ENCODE results near the gene NFATC1.

Gene NFATC1

DNA sequence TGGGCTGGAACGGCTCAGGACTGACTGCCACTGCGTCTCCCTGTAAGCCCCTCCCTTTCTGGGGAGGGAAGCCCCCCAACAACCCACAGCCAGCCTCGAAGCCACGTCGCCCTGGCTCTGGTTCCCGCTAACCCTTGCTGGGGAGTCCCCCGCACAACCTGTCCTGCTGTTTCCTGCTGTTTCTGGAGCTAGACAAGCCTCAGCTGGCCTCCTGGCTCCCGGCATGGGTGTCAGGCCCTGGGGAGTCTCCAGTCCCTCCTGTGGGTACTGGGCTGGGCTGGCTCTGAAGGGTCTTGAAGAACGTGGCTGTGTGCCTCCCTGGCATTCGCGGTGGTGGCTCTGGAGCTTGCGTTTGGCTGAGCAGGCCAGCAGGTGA lies 20.9 kb downstream of the NFATC1 start:
- Histone ChIP-seq H3K27me3 (ENCODE audit: insufficient read depth, low read length) (no peaks in the 10 kb centered on the region), H3K4me3 (ENCODE audit: low read depth, low read length) (no peak overlapping the region), H3K4me1 (ENCODE audit: control insufficient read depth, insufficient read depth, low read length, unreplicated experiment) (no peaks in the 10 kb centered on the region), H3K79me2 (ENCODE audit: control insufficient read depth, insufficient read depth, low read length, unreplicated experiment) (no peaks in the 10 kb centered on the region), H3K27ac (ENCODE audit: low read depth, low read length) (no peak overlapping the region), H3K36me3 (ENCODE audit: insufficient read depth, low read length) (no peaks in the 10 kb centered on the region), H2AFZ (ENCODE audit: low read length, unreplicated experiment) (no peak overlapping the region)

DNA sequence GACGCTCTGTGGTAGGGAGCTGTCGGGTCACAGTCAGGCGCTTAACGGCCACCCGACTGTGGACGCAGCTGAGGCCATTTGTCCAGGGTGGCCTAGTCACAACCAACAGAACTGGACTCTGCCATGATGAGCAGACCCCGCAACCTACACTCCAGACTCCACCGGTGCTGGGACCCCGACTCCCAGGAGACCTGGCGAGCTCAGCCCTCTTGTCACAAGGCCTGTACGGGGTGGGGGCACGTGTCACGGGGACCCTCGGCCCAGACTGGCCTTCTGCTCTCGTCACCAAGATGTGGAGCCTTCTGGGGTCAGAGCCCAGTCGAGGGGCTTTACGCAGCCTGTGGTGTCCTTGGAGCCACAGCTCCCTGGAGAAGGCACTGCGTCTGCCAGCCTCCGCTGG lies 22.5 kb downstream of the NFATC1 start:
- no peaks in the 10 kb centered on the region for H3K4me1 ChIP-seq (ENCODE audit: control insufficient read depth, insufficient read depth, low read length, unreplicated experiment)
- no peaks in the 10 kb centered on the region for H3K27me3 ChIP-seq (ENCODE audit: insufficient read depth, low read length)
- H3K36me3 ChIP-seq (ENCODE audit: insufficient read depth, low read length), result no peaks in the 10 kb centered on the region
- H3K27ac ChIP-seq (ENCODE audit: low read depth, low read length), result no peak overlapping the region
- H2AFZ ChIP-seq (ENCODE audit: low read length, unreplicated experiment), result no peak overlapping the region
- H3K79me2 ChIP-seq (ENCODE audit: control insufficient read depth, insufficient read depth, low read length, unreplicated experiment), result no peaks in the 10 kb centered on the region
- H3K4me3 ChIP-seq (ENCODE audit: low read depth, low read length), result no peak overlapping the region

DNA sequence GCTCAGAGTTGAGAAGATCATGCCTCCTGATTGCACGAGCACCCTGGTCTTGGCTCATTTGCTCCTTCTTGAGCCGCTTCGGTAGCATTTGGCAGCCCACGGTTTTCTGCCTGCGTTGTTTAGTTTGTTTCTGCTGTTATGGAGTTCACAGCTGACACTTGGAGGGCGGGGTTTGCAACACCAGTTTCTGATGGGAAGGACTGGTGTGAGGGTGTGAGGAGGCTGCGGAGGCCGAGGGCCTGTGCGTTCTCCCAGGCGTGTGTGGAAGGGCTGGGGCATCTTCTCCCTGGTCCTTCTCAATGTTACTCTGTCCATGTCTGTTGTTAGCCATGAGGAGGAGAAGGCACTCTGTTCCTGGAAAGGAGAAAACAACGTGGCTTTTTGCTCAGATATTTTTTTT lies 22.9 kb downstream of the NFATC1 start:
- Histone ChIP-seq H3K4me3 (ENCODE audit: low read depth, low read length) (no peak overlapping the region), H2AFZ (ENCODE audit: low read length, unreplicated experiment) (no peak overlapping the region), H3K27me3 (ENCODE audit: insufficient read depth, low read length) (no peaks in the 10 kb centered on the region), H3K27ac (ENCODE audit: low read depth, low read length) (no peak overlapping the region), H3K79me2 (ENCODE audit: control insufficient read depth, insufficient read depth, low read length, unreplicated experiment) (no peaks in the 10 kb centered on the region), H3K36me3 (ENCODE audit: insufficient read depth, low read length) (no peaks in the 10 kb centered on the region), H3K4me1 (ENCODE audit: control insufficient read depth, insufficient read depth, low read length, unreplicated experiment) (no peaks in the 10 kb centered on the region)

DNA sequence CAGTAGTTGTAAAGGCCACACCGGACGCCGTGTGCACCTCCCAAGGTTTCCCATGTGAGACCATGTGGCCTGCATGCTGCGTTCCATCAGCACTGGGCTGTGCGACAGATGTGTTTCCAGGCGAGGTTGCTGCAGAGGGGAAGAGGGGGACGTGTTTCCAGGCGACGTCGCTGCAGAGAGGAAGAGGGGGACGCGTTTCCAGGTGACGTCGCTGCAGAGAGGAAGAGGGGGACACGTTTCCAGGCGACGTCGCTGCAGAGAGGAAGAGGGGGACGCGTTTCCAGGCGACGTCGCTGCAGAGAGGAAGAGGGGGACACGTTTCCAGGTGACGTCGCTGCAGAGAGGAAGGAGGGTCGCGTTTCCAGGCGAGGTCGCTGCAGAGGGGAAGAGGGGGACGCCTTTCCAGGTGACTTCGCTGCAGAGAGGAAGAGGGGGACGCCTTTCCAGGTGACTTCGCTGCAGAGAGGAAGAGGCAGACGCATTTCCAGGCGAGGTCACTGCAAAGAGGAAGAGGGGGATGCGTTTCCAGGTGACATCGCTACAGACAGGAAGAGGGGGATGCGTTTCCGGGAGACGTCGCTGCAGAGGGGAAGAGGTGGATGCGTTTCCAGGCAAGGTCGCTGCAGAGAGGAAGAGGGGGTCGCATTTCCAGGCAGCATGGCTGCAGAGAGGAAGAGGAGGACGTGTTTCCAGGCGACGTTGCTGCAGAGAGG lies 24.5 kb downstream of the NFATC1 start:
- no peak overlapping the region for H2AFZ ChIP-seq (ENCODE audit: low read length, unreplicated experiment)
- H3K79me2 ChIP-seq (ENCODE audit: control insufficient read depth, insufficient read depth, low read length, unreplicated experiment), result no peaks in the 10 kb centered on the region
- H3K27ac ChIP-seq (ENCODE audit: low read depth, low read length), result no peak overlapping the region
- H3K4me3 ChIP-seq (ENCODE audit: low read depth, low read length), result no peak overlapping the region
- H3K36me3 ChIP-seq (ENCODE audit: insufficient read depth, low read length), result no peaks in the 10 kb centered on the region
- no peaks in the 10 kb centered on the region for H3K4me1 ChIP-seq (ENCODE audit: control insufficient read depth, insufficient read depth, low read length, unreplicated experiment)
- no peaks in the 10 kb centered on the region for H3K27me3 ChIP-seq (ENCODE audit: insufficient read depth, low read length)

DNA sequence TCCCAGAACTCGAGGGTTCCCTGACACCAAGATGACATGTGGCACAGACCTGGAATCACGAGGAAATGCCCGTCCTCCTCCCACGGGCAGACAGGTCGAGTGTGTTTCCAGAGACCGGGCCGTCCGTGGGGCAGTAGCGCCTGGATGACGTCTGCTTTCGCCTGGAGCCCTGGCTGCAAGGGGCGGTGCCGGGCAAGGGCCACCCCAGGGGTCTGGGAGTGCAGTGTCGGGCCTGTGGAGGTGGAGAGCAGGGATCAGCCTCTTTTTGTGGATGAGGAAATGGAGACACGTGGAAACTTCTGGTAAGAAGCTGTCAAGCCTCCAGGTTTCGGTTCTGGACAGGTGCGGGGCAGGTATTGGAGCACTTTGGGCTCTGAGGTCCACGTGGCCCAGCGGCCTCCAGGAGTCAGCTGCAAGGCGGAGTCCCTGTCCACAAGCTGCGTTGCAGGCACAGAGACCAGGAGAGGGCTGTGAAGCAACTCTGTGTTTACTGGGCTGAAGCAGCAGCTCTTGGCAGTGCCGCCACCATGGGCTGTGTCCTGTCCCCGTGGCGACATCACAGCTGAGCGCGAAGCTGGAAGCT lies 25.6 kb downstream of the NFATC1 start:
- Histone ChIP-seq H3K79me2 (ENCODE audit: control insufficient read depth, insufficient read depth, low read length, unreplicated experiment) (no peaks in the 10 kb centered on the region), H3K4me1 (ENCODE audit: control insufficient read depth, insufficient read depth, low read length, unreplicated experiment) (no peaks in the 10 kb centered on the region), H3K36me3 (ENCODE audit: insufficient read depth, low read length) (no peaks in the 10 kb centered on the region), H3K27me3 (ENCODE audit: insufficient read depth, low read length) (no peaks in the 10 kb centered on the region), H2AFZ (ENCODE audit: low read length, unreplicated experiment) (no peak overlapping the region), H3K27ac (ENCODE audit: low read depth, low read length) (no peak overlapping the region), H3K4me3 (ENCODE audit: low read depth, low read length) (no peak overlapping the region)

DNA sequence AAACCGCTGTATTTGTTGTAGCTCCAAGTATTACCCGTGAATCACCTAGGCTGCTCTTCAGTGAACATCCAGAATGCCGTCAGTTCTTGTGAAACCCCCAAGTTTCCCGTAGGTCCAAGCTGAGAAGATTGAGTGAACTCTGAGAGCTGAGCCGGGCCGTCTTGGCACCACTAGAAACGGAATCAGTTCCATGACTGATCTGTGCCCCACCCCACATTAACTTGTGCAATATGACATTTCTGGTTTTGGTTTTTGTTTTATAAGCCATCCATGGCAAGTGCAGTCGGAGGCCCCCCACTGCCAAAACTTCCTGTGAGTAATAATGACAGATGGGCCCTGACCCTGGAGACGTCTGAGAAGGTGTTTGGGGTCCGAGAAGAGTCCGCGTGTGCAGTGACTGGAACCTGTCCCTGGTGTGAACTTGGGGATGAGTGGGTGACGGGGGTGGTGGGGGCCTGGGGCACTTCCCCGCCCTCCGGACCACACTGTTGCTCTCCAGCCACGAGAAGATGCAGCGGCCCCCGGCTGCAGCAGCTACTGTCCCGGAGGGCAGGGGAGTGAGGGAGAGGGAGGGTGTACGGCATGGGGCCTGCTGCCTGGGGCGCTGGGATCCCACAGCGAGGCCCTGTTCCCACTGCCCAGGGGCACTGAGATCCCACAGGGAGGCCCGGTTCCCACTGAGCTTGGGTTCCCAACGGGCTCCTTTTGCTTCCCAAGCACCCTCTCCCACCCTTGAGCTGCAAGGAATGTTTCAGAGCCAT lies 26.5 kb downstream of the NFATC1 start:
- Histone ChIP-seq H2AFZ (ENCODE audit: low read length, unreplicated experiment) (no peak overlapping the region), H3K4me1 (ENCODE audit: control insufficient read depth, insufficient read depth, low read length, unreplicated experiment) (no peaks in the 10 kb centered on the region), H3K79me2 (ENCODE audit: control insufficient read depth, insufficient read depth, low read length, unreplicated experiment) (no peaks in the 10 kb centered on the region), H3K4me3 (ENCODE audit: low read depth, low read length) (no peak overlapping the region), H3K27me3 (ENCODE audit: insufficient read depth, low read length) (no peaks in the 10 kb centered on the region), H3K36me3 (ENCODE audit: insufficient read depth, low read length) (no peaks in the 10 kb centered on the region), H3K27ac (ENCODE audit: low read depth, low read length) (no peak overlapping the region)

DNA sequence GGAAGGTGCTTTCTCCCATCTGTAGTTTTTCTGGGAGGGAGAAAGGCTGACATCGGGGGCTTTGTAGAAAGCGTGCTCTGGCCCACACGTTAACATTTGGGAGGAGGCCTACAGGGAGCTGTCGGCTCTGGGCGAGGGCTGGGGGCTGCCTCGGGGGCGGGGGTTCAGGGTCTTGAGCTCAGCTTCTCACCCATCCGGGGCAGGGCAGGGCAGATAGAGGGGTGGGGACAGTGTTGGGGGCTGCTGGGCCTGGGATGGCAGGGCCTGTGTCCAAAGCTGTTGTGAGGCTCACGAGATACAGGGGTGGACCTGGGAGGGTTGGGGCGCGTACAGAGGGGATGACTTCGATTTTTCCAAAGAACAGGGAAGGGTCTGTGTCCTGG lies 27.0 kb downstream of the NFATC1 start:
- no peak overlapping the region for H2AFZ ChIP-seq (ENCODE audit: low read length, unreplicated experiment)
- H3K27ac ChIP-seq (ENCODE audit: low read depth, low read length), result no peak overlapping the region
- no peaks in the 10 kb centered on the region for H3K36me3 ChIP-seq (ENCODE audit: insufficient read depth, low read length)
- H3K4me1 ChIP-seq (ENCODE audit: control insufficient read depth, insufficient read depth, low read length, unreplicated experiment), result no peaks in the 10 kb centered on the region
- no peaks in the 10 kb centered on the region for H3K27me3 ChIP-seq (ENCODE audit: insufficient read depth, low read length)
- H3K79me2 ChIP-seq (ENCODE audit: control insufficient read depth, insufficient read depth, low read length, unreplicated experiment), result no peaks in the 10 kb centered on the region
- no peak overlapping the region for H3K4me3 ChIP-seq (ENCODE audit: low read depth, low read length)

DNA sequence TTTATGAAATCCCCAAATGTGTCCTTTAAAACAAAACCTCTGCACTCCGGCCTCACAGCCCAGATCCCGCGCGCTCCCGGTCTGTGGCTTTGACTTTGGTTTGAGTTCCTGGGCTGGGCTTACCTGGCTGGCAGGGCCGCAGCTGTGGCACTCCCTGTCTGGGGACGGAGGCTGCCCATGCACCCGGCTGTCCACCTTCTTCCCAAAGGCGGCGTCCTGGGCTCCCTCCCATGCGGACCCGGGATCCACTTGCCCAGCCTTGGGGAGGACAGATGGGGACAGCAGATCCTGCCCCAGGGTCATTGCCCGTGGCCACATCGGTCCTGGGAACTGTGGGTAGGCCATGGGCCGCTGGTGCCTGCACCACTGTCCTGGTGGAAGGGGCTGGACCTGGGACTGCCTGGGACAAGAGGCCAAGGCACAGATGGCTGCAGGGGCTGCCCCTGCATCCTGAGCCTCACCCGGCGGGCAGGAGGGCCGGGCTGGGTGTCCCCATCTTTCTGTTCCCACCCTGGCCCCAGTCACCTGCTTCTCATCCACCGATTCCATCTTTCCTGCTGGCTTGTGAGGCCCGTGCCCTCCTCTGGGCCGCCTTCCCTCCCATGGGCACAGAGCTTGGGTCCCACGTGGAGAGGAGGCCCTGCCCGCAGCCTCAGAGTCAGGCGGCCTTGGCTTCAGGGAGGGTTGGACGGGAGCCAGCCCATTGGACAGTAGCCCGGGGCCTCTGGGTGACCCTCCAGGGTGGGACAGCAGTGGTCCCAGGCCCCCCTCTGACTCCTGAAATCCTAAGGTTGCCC lies 27.7 kb downstream of the NFATC1 start:
- Histone ChIP-seq H3K36me3 (ENCODE audit: insufficient read depth, low read length) (no peaks in the 10 kb centered on the region), H3K27ac (ENCODE audit: low read depth, low read length) (no peak overlapping the region), H3K79me2 (ENCODE audit: control insufficient read depth, insufficient read depth, low read length, unreplicated experiment) (no peaks in the 10 kb centered on the region), H3K4me3 (ENCODE audit: low read depth, low read length) (no peak overlapping the region), H3K4me1 (ENCODE audit: control insufficient read depth, insufficient read depth, low read length, unreplicated experiment) (no peaks in the 10 kb centered on the region), H2AFZ (ENCODE audit: low read length, unreplicated experiment) (no peak overlapping the region), H3K27me3 (ENCODE audit: insufficient read depth, low read length) (no peaks in the 10 kb centered on the region)

DNA sequence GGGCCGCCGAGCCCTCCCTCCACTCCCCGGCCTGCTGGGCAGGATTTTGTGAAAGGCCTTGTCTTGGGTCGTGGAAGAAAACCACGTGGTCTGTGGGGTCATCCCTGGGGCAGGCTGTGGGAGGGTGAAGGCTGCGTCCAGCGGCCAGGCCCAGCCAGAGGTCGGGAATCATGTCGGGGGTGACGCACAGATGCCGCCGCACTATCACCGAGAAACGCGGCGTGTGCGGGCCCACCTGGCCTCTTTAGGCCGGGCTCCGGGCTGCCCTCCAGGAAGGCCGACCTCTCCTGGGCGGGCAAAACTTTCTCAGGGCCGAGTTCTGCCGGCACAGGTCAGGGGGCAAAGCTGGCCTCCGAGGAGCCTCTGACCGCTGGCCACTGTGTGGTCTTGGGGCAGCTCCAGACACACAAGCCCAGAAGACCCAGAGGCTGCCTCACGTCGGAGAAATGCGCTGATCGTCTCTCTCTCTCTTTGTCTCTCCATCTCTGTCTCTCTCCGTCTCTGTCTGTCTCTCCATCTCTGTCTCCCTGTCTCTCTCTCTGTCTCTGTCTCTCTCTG lies 28.4 kb downstream of the NFATC1 start:
- Histone ChIP-seq H3K4me1 (ENCODE audit: control insufficient read depth, insufficient read depth, low read length, unreplicated experiment) (no peaks in the 10 kb centered on the region), H3K36me3 (ENCODE audit: insufficient read depth, low read length) (no peaks in the 10 kb centered on the region), H2AFZ (ENCODE audit: low read length, unreplicated experiment) (no peak overlapping the region), H3K27ac (ENCODE audit: low read depth, low read length) (no peak overlapping the region), H3K27me3 (ENCODE audit: insufficient read depth, low read length) (no peaks in the 10 kb centered on the region), H3K4me3 (ENCODE audit: low read depth, low read length) (no peak overlapping the region), H3K79me2 (ENCODE audit: control insufficient read depth, insufficient read depth, low read length, unreplicated experiment) (no peaks in the 10 kb centered on the region)

DNA sequence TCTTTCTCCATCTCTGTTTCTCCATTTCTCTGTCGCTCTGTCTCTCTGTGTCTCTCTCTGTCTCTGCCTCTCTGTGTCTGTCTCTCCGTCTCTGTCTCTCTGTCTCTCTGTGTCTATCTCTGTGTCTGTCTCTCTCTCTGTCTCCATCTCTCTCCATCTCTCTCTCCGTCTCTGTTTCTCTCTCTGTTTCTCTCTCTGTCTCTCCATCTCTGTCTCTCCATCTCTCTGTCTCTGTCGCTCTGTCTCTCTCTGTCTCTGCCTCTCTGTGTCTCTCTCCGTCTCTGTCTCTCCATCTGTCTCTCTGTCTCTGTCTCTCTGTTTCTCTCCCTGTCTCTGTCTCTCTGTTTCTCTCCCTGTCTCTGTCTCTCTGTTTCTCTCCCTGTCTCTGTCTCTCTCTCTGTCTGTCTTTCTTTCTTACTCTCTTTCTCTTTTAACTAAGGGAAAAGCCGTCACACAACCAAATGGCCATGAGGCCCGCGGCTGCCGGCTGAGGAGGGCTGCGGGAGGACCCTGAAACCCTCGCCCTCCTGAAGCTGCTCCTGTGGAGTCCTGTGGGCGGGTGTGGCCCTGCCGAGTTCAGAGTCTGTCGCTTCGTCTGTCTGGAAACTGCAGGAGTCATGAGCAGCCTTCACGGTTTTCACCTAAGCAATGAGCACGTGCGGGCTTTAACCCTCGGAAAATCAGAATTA lies 29.3 kb downstream of the NFATC1 start:
- no peak overlapping the region for H3K4me3 ChIP-seq (ENCODE audit: low read depth, low read length)
- H3K27ac ChIP-seq (ENCODE audit: low read depth, low read length), result no peak overlapping the region
- H2AFZ ChIP-seq (ENCODE audit: low read length, unreplicated experiment), result no peak overlapping the region
- H3K36me3 ChIP-seq (ENCODE audit: insufficient read depth, low read length), result no peaks in the 10 kb centered on the region
- no peaks in the 10 kb centered on the region for H3K27me3 ChIP-seq (ENCODE audit: insufficient read depth, low read length)
- no peaks in the 10 kb centered on the region for H3K79me2 ChIP-seq (ENCODE audit: control insufficient read depth, insufficient read depth, low read length, unreplicated experiment)
- H3K4me1 ChIP-seq (ENCODE audit: control insufficient read depth, insufficient read depth, low read length, unreplicated experiment), result no peaks in the 10 kb centered on the region

Data from ACC112 (cell line).